VCaP (cell line): Measurements from ENCODE around the gene PLPPR4.

Source experiments
- H3K27ac ChIP-seq: fragments of 450-650 bp; 2 replicates; pipeline ENCODE4 v1.5.1; 2017
- TF ChIP-seq, protein P1 (sequence below): fragments of 450-650 bp; conservative IDR thresholded peaks from 2 replicates; pipeline ENCODE4 v1.5.1; 2017; ENCODE audit warnings: mild to moderate bottlenecking, moderate library complexity

Gene PLPPR4

DNA sequence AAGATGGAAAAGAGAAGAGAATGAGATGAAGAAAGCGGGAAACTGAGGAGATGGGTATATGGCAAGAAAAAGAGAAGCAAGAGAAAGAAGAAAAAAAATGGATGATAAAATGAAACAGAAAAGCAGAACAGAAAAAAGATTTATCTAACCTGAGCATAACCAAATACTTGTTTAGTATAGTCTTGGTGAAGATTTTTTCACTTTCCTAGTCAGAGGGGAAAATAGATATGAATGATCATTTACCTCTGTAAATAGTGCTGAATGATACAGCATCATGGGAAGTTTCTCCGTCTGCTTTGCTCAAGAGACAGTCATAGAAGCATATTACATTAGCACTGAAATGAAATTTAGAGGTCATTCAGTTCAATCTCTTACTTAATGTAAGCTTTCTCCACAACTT, 36.1 kb upstream of the PLPPR4 start:
- TF ChIP-seq, protein P1, sequence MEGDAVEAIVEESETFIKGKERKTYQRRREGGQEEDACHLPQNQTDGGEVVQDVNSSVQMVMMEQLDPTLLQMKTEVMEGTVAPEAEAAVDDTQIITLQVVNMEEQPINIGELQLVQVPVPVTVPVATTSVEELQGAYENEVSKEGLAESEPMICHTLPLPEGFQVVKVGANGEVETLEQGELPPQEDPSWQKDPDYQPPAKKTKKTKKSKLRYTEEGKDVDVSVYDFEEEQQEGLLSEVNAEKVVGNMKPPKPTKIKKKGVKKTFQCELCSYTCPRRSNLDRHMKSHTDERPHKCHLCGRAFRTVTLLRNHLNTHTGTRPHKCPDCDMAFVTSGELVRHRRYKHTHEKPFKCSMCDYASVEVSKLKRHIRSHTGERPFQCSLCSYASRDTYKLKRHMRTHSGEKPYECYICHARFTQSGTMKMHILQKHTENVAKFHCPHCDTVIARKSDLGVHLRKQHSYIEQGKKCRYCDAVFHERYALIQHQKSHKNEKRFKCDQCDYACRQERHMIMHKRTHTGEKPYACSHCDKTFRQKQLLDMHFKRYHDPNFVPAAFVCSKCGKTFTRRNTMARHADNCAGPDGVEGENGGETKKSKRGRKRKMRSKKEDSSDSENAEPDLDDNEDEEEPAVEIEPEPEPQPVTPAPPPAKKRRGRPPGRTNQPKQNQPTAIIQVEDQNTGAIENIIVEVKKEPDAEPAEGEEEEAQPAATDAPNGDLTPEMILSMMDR, result no peak
- H3K27ac ChIP-seq, result peak overlapping the region; percentile 59

DNA sequence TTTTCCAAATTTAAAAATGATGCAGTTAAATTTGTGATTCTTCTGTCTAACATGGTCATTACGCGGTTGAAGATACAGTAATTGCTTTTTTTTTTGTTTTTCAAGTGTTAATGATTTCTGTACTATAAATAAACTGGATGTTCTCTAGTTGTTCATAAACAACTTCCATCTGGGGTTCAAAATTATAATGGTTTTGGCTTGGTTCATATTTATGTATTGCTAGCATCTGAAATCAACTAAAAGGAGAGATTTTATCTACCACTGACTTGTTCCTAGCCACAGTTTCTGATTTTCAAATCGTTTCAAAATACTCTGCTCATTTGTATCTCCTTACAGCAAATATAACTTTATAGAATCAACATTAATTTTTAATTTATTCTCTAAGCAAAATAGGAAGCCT, 35.2 kb upstream of the PLPPR4 start:
- TF ChIP-seq, protein P1, result no peak
- H3K27ac ChIP-seq, result no peak overlapping the region

DNA sequence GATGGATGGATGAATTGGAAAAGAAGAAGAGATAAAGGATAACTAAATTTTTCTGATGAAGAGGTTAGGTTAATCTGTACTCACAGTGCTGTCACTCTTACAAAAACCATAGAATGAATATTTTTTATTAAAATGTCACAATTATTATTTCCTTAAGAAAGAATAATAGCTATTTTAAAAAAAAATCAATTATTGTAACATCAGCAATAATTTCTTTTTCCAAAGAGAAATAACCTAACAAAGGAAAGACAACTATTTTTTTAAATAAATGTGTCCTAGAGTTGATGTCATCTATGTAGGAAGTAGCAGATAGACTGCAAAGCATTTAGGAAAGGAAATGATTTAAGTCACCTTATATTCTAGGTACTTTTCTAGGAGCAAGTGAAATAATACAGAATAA, 33.6 kb upstream of the PLPPR4 start:
- H3K27ac ChIP-seq, result no peak overlapping the region
- TF ChIP-seq, protein P1, result no peak

DNA sequence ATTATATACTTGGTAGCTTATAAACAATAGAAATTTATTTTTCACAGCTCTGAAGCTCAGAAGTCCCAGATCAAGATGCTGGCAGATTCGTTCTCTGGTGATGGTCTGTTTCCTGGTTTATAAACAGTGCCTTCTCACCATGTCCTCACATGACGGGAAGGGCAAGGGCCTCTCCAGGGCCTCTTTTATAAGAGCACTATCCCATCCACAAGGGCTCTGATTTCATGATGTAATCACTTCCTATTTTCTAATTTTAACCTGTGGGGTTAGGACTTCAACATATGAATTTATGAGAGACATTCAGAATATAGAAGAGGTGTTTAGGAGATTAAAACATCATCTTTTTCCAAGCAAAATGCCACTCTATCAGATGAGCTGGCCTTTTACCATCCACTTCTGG, 32.1 kb upstream of the PLPPR4 start:
- TF ChIP-seq, protein P1, result no peak
- H3K27ac ChIP-seq, result no peak overlapping the region

DNA sequence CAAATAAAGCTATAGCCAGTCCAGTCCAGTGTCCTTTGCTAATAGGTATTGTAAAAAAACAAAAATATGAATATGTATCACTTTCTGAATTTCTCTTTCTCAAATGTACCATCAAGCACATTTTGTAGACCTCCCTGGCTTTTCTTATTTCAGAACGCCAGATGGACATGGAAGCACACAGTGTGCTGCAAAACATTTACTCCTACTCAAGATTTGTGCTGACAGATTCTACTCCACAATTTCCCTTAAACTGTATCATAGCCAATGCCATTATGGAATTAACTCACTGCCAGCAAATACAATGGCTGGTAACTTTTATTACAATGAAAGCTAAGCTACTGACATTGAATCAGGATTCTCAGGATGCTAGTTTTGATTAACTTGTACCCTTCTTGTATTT, 30.8 kb upstream of the PLPPR4 start:
- no peak overlapping the region for H3K27ac ChIP-seq
- TF ChIP-seq, protein P1, result no peak

DNA sequence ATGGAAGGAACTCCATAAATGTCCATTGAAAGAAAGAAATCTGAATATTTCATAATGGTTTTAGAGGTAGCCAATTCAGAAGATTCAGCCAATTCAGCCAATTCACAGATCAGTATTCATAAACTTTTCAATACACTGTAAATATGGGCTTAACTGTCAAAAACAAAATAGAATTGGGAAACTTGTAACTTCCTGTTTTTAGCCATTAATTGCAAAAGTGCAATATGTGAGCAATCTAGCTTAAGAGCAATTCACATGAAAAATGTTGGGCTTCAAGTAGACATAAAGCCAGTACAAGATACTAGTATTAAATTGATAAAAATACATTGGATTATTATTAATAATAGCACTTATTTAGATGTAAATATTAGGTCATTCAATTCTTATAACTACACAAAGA, 27.5 kb upstream of the PLPPR4 start:
- H3K27ac ChIP-seq, result no peak overlapping the region
- TF ChIP-seq, protein P1, result no peak

DNA sequence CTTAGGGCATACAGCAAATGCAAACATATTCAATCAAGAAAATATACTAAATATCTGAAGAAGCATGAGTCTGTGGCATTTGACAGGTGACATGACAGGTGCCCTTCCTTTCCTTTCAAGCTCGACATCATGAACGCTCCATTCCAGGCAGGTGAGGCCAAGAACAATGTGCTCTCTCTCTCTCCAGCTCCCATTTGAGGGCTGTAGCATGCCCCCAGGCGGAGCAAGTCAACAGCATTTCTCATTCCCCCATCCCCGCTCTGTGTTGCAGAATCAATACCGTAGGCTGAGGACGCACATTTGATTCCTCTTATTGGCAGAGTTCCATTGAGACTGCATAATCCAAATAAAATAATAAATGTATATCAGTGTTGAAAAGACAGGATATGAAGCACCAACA, 24.6 kb upstream of the PLPPR4 start:
- H3K27ac ChIP-seq, result no peak overlapping the region
- TF ChIP-seq, protein P1, result no peak

DNA sequence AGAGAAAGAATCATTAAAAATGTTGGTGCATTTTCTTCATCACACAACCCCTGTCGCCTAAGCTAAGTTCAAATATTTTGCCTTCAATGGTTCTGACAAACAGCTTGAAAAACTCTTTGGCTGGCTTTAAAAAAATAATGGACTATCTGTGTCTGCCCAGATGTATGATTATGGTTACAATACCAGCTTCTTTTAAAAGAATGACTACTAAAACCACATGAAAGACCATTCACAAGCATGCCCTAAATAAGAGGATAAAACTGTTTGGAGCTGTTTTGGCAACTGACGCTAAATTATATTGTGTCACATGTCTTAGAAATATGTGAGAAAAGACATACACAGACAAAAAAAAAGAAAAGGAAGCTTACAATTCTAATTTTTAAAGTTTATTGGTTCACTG, 23.7 kb upstream of the PLPPR4 start:
- H3K27ac ChIP-seq, result no peak overlapping the region
- TF ChIP-seq, protein P1, result no peak
